ENCODE data around the gene HIVEP3. TPM values are rescaled to one million over a fixed set of nuclear protein-coding genes. Genes with fewer than 3 reads are reported as not detected.

Gene HIVEP3
- polyA plus RNA-seq, 1 of the 3 experiments (the other 2 are of a cell fraction), result 6.4 TPM

DNA sequence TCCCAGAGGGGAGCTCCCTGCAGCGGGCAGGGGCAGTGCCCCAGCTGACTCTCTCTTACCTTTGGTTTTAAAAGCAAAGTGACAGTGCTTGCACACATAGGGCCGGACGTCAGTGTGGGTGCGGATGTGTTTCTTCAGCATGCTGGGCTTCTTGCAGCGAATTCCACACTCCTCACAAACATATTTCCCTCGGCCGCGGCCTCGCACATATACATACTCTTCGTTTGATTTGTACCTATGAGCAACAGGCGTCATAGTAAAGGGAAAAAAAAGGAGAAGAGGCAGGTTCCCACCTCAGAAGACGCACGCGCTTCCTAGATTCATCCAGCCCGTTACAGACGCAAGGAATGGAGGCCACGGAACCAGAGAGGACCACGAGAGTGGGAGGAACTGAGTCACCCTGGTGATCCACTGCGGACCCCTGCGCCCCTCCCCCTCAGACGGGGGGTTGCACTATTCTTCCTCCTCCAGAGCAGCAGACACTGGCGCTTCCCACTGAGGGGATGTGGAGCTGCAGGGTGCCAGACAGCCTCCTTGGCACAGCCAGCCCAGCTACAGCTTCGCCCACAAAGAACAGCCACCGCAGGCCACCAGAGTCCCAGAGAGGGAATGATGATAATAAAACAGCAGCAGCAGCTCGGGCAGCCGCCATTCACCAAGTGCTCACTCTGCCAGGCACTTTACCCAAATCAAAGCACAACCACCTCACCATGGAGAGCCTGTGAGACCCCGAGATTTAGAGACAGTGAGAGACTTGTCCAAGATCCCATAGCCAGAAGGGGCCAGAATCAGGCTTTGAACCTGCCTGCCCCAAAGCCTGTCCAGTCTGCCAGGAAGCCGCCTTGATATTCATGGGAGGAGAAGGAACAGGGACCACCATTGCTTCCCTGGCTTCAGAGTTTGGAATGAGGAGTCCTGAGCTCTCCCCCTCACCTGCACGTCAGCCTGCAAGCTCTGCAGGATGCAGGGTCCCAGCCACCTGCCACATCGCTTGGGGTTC is 393.7 kb downstream of the HIVEP3 start:
- TF ChIP-seq TEAD4 (IDR thresholded peaks at IDR 0.05; ENCODE audit: borderline replicate concordance, insufficient read depth) (no peak), RAD21 (IDR thresholded peaks at IDR 0.05; ENCODE audit: low read length) (no peak), NFIC (IDR thresholded peaks at IDR 0.05; ENCODE audit: borderline replicate concordance) (no peak), RCOR1 (IDR thresholded peaks at IDR 0.05; ENCODE audit: low read length) (no peak)
- TF ChIP-seq, protein P1, sequence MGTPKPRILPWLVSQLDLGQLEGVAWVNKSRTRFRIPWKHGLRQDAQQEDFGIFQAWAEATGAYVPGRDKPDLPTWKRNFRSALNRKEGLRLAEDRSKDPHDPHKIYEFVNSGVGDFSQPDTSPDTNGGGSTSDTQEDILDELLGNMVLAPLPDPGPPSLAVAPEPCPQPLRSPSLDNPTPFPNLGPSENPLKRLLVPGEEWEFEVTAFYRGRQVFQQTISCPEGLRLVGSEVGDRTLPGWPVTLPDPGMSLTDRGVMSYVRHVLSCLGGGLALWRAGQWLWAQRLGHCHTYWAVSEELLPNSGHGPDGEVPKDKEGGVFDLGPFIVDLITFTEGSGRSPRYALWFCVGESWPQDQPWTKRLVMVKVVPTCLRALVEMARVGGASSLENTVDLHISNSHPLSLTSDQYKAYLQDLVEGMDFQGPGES (IDR thresholded peaks at IDR 0.05; ENCODE audit: low read depth, low read length), result no peak
- TF ChIP-seq, protein P2, sequence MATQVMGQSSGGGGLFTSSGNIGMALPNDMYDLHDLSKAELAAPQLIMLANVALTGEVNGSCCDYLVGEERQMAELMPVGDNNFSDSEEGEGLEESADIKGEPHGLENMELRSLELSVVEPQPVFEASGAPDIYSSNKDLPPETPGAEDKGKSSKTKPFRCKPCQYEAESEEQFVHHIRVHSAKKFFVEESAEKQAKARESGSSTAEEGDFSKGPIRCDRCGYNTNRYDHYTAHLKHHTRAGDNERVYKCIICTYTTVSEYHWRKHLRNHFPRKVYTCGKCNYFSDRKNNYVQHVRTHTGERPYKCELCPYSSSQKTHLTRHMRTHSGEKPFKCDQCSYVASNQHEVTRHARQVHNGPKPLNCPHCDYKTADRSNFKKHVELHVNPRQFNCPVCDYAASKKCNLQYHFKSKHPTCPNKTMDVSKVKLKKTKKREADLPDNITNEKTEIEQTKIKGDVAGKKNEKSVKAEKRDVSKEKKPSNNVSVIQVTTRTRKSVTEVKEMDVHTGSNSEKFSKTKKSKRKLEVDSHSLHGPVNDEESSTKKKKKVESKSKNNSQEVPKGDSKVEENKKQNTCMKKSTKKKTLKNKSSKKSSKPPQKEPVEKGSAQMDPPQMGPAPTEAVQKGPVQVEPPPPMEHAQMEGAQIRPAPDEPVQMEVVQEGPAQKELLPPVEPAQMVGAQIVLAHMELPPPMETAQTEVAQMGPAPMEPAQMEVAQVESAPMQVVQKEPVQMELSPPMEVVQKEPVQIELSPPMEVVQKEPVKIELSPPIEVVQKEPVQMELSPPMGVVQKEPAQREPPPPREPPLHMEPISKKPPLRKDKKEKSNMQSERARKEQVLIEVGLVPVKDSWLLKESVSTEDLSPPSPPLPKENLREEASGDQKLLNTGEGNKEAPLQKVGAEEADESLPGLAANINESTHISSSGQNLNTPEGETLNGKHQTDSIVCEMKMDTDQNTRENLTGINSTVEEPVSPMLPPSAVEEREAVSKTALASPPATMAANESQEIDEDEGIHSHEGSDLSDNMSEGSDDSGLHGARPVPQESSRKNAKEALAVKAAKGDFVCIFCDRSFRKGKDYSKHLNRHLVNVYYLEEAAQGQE (IDR thresholded peaks at IDR 0.05; ENCODE audit: low read depth, low read length), result no peak
- TF ChIP-seq, protein P3, sequence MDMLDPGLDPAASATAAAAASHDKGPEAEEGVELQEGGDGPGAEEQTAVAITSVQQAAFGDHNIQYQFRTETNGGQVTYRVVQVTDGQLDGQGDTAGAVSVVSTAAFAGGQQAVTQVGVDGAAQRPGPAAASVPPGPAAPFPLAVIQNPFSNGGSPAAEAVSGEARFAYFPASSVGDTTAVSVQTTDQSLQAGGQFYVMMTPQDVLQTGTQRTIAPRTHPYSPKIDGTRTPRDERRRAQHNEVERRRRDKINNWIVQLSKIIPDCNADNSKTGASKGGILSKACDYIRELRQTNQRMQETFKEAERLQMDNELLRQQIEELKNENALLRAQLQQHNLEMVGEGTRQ (IDR thresholded peaks at IDR 0.05; ENCODE audit: borderline replicate concordance, low read depth, low read length), result no peak
- Histone ChIP-seq H3K79me2 (ENCODE audit: insufficient read depth) (no peaks in the 10 kb centered on the region), H3K9me3 (no peaks in the 10 kb centered on the region), H3K4me1 (ENCODE audit: control insufficient read depth in 1 of 2, insufficient read depth in 2 of 2, low read depth in 1 of 2, low read length in 1 of 2) (peaks cover 0 to 15% of the 10 kb centered on the region in 2 experiments; a peak in 1 of 4 replicates), H3K4me2 (no peak overlapping the region), H3K36me3 (replicated peaks in 1 of 2; ENCODE audit: control insufficient read depth in 1 of 2, insufficient read depth in 2 of 2, low read length in 1 of 2) (no peaks in the 10 kb centered on the region), H2AFZ (ENCODE audit: low read depth) (no peak overlapping the region), H3F3A (replicated peaks; ENCODE audit: insufficient read depth) (no peaks in the 10 kb centered on the region), H3K9me2 (no peaks in the 10 kb centered on the region), H4K20me1 (ENCODE audit: insufficient read depth) (no peaks in the 10 kb centered on the region), H3K4me3 (ENCODE audit: low read depth in 2 of 2, low read length in 1 of 2) (no peak overlapping the region), H3K27me3 (ENCODE audit: insufficient read depth) (no peaks in the 10 kb centered on the region), H3K27ac (ENCODE audit: low read depth in 2 of 2, low read length in 1 of 2) (no peak overlapping the region), H3K9ac (no peak overlapping the region)
- ChIA-PET POLR2A (no interaction called here), CTCF (interaction anchor here (0.6 to 1.9 kb wide), 5 partner anchors 8 to 14 kb away, joined by 3 to 8 read pairs (median 5); no protein-coding TSS in a partner anchor)
- DNase-seq, result no peak
- 93% methylated on average over 25 of the region's 30 CpGs for WGBS (ENCODE audit: low lambda C conversion rate)
